NB4 (cell line): ENCODE data around the gene TMCC1.

Experiments
- DNase-seq: peaks from one replicate; pipeline ENCODE4 v3.0.0; 2010; ENCODE audit warnings: low read depth
- H3K4me3 ChIP-seq: one replicate; pipeline ENCODE4 v1.5.1; 2011; ENCODE audit warnings: mild to moderate bottlenecking, low read depth, low read length, moderate library complexity
- CTCF ChIP-seq: IDR thresholded peaks from one replicate; pipeline ENCODE4 v1.5.1; 2012; ENCODE audit warnings: low read depth, low read length
- MAX ChIP-seq: IDR thresholded peaks from 2 replicates; pipeline ENCODE4 v1.6.1; 2011; ENCODE audit warnings: low read depth, low read length
- MYC ChIP-seq: IDR thresholded peaks from 2 replicates; pipeline ENCODE4 v1.6.1; 2011; ENCODE audit warnings: low read depth, low read length
- POLR2A ChIP-seq: IDR thresholded peaks from 2 replicates; pipeline ENCODE4 v1.6.1; 2011; ENCODE audit warnings: mild to moderate bottlenecking; ENCODE audit not compliant: insufficient read length; ENCODE audit errors: extremely low read depth

TMCC1 gene

GRCh38 chr3:129936757-129937156 is 43.2 kb upstream of the TMCC1 start:
- peak overlapping the region; percentile 55 for H3K4me3 ChIP-seq
- no peak for TF ChIP-seq CTCF
- peak; percentile 52 for TF ChIP-seq MAX
- DNase-seq: peak; percentile 79

DNA sequence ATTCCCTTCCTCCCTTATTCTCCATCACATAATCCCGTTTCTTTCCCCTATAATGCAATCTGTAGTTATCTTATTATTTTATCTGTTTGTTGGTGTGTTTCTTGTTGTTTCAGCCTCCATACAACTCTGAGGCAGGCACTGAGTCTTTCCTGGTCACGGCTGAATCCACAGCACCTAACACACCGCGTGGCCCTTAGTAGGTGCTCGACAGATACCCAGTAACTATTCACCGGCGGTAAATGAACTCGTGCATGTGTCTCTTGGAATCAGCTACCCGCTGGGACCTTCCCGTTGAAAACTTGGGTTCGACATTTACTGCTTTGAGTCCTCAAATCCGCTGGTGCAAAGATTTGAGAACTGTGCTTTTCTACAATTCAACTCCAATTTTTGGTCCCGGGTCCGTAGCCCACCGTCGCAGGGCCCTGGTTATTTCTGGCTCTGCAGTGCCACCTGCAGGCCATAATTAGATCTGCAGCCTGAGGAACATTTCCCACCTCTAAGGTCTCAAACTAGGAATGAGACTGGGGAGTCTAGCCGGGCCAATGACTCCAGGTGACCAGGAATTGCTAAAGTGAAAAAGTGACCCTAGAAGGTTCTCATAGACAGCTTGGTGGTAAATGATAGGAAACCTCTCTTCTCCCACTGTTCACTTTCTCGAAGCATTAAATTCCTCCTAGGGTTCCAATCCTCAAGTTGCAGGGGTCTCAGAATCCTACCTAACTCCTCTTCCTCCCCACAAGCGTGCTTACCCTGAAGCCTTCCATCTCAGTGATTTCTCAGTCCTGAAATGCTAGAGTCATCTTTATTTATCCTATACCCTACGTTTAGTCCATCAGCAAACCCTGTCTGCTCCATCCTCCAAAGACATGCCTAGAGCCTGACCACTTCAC is 41.0 kb upstream of the TMCC1 start:
- no peak overlapping the region for H3K4me3 ChIP-seq
- TF ChIP-seq MAX (no peak), CTCF (peak; percentile 73)
- peak; percentile 60 for DNase-seq

GRCh38 chr3:129933471-129933870 is 40.0 kb upstream of the TMCC1 start:
- TF ChIP-seq POLR2A (no peak), CTCF (no peak), MYC (no peak), MAX (no peak)

GRCh38 chr3:129929383-129929782 is 35.9 kb upstream of the TMCC1 start:
- DNase-seq: no peak
- H3K4me3 ChIP-seq: no peak overlapping the region
- no peak for TF ChIP-seq MYC
- TF ChIP-seq POLR2A: no peak
- TF ChIP-seq MAX: no peak
- TF ChIP-seq CTCF: no peak

More at GRCh38 chr3:129933471-129933870, 40.0 kb upstream of the TMCC1 start:
- H3K4me3 ChIP-seq: no peak overlapping the region
- no peak for DNase-seq

- TF ChIP-seq MAX: no peak
- TF ChIP-seq CTCF: no peak
- TF ChIP-seq MYC: no peak
- no peak for TF ChIP-seq POLR2A
- no peak overlapping the region for H3K4me3 ChIP-seq
- no peak for DNase-seq
Observed at GRCh38 chr3:129927072-129927471, 33.6 kb upstream of the TMCC1 start.
